Stimulated activated CD8-positive, alpha-beta memory T cell treated with anti-CD3 and anti-CD28 coated beads, Interleukin-7, amount 100 ng/mL, for 24 hours (primary cell): ENCODE data around the gene NRCAM.

ENCODE experiments used
- DNase-seq: peaks from one replicate; pipeline ENCODE4 v3.0.0-alpha.2; 2020; ENCODE audit warnings: low read depth

NRCAM gene

GRCh38 chr7:108202743-108203142 lies 253.5 kb downstream of the NRCAM start:
- DNase-seq = no peak

DNA sequence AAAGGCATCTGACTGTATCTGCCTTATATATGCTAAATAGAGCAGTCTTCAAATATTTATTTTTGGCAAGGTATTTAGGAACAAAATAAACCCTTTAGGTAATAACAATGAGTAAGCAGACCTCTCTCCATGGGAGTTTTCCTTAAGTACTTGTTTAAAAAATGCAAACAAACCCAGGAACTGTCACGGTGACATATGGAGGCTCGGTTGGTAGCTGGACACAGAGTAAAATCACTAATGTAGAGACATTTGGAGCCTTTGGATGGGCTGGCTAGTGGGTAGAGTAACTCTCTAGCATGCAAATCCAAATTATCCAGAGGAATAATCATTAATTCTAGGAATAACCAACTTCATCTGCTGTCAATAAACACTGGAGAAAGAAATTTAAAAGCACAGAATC lies 254.5 kb downstream of the NRCAM start:
- DNase-seq = no peak

- DNase-seq = no peak
These were observed 255.9 kb downstream of the NRCAM start for GRCh38 chr7:108200326-108200725.

- DNase-seq = no peak
These were observed 258.7 kb downstream of the NRCAM start for GRCh38 chr7:108197371-108198091.

- no peak for DNase-seq
These were observed 260.2 kb downstream of the NRCAM start for GRCh38 chr7:108196004-108196403.

- DNase-seq = no peak
These were observed 262.4 kb downstream of the NRCAM start for GRCh38 chr7:108193594-108194498.

DNA sequence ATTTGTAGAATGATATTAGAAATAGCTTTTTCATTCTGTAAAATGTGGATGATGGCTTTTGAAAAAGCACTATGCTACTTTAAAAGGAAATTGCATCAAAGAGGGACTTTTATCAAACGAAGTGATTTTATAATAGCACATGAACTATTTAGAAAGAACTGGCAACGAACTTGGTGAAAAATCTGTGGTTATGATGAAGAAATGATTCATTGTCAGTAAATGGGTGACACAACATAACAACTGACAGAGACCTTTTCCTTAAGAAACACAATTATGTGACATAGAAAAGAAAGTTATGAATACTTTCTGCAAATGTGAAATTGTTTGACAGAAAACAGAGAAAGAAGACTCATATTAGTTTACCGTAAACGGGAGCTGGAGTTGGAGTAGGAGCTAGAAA lies 265.3 kb downstream of the NRCAM start:
- DNase-seq = no peak

DNA sequence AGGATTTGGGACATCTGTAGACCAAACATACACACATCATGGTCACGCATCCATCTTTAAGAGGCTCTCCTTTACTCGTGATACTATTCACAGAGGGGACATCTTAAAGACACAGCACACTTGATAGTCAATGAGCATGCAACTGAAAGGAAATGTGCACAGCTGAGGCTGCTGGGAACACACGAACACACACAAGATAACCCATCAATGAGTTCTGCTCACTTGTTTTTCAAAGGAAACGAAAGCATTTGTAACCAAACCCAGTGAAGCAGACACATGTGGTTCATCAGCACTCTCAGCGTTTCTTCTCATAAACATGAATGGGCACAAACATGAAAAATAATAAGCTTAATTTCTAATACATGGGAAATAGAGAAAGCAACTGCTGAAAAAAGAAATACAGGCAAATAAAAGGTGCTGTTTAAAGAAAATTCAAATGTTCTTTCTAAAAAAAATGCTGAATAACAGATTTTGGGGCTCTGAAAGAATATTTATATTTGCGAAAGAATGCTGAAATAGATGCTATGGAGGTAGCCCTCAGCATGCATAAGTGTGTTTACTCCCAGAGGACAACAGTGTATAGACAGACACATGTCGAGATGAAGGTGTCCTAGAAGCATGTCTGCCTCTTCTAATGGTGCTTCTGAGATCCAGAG lies 266.4 kb downstream of the NRCAM start:
- no peak for DNase-seq

- no peak for DNase-seq
These were observed 267.5 kb downstream of the NRCAM start for GRCh38 chr7:108188724-108189123.

DNA sequence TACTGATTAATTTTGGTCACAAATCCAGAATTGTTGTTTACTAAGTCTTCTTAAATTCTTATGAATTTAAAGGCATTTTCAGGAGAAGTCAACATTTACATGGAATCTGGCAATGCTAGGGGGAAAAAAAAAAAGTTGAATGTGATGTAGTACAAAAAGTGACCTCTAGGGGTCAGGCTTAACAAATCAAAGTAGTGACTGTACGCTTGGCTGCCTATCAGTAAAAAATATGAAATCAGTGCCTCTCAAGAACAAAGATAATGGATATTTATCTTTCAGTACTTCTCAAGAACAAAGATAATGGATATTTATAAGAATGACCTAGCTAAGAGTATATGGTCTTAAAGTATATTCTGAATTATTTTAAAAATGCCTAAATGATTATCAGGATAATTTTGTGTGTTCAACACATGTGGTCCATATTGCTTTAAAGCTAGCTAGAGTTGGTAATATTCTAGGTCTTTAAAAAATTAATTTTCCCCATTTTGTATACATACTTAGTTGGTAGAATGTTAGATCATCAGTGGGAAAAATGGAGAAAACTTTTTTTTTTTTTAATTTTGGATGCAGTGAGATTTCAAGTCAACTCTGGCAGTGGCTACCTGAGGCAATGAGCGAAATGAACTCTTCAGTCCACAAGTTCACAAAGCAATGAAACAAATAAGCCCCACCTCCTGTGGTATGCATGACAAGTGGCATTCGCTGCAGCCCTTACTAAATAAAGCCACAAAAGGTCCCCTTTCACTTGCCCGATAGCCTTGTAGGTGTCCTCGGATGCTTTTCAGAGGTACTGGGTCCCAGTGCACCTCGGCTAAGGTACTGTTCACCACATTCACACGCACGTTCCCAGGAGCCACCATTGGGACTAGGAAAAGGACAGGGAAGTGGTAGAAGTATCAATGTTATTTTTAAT lies 274.9 kb downstream of the NRCAM start:
- no peak for DNase-seq

GRCh38 chr7:108178398-108178797 lies 277.8 kb downstream of the NRCAM start:
- no peak for DNase-seq

GRCh38 chr7:108171164-108171563 lies 285.1 kb downstream of the NRCAM start:
- no peak for DNase-seq

GRCh38 chr7:108170251-108170650 lies 286.0 kb downstream of the NRCAM start:
- DNase-seq = no peak

GRCh38 chr7:108167460-108167859 lies 288.8 kb downstream of the NRCAM start:
- DNase-seq = no peak

GRCh38 chr7:108166687-108167086 lies 289.5 kb downstream of the NRCAM start:
- no peak for DNase-seq

DNA sequence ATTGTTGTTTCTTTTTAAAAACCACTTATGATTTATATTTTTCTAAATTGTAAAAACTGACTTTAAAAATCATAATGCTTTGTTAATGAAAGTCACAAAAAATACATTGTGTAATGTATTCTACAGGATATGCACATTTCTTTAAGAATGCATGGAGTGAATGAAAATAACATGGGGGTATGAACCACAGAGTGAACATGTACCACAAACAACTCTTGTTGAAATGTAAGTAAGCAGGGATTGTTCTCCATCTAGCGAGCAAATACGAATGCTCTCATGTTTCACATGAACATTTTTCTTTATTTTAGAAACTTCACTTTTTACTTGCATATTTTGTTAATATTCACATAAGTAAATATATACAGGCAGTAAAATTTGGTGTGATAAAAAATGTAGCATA lies 290.5 kb downstream of the NRCAM start:
- DNase-seq = no peak

DNA sequence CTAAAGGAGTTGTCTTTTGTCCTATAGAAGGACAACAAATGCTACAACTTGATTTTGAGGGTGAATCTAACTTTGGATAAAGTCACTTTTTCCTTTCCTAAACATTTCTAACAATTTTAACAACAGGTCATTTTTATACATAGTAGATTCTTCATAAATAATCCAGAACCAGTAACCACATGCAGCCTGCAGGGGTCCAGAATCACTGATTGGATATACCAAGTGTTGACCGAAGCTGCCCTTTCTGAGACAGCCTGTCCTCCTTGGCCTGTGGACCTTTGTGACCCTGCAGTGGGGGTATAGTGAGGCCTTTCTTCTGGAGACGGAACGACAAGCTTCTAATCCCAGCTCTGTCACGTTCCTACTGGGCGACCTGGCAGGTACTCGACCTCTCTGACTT lies 291.3 kb downstream of the NRCAM start:
- no peak for DNase-seq

- DNase-seq = no peak
These were observed 291.9 kb downstream of the NRCAM start for GRCh38 chr7:108164342-108164741.

GRCh38 chr7:108158776-108159175 lies 297.5 kb downstream of the NRCAM start:
- no peak for DNase-seq

- DNase-seq = no peak
These were observed 298.5 kb downstream of the NRCAM start for GRCh38 chr7:108157606-108158335.
